Measurements from ENCODE around the gene OR7G1.

The OR7G1 gene, protein sequence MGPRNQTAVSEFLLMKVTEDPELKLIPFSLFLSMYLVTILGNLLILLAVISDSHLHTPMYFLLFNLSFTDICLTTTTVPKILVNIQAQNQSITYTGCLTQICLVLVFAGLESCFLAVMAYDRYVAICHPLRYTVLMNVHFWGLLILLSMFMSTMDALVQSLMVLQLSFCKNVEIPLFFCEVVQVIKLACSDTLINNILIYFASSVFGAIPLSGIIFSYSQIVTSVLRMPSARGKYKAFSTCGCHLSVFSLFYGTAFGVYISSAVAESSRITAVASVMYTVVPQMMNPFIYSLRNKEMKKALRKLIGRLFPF

GRCh38 chr19:9115307-9115813, at the start of gene OR7G1:
Gene OR7G1 (minus strand): TSS chr19:9115763. CDS start chr19:9115763, 0 bp downstream.
- no peak within 1 kb of the TSS for H3K4me3 ChIP-seq (ENCODE audit: low read depth in 1 of 2, low read length in 1 of 2)
- H3K9me3 ChIP-seq: no peaks in the 10 kb centered on the region
- peaks cover 23% of the 10 kb centered on the region for H3K27me3 ChIP-seq
- no peaks in the 10 kb centered on the region for H3K36me3 ChIP-seq
- no peak within 1 kb of the TSS for H3K27ac ChIP-seq
- TF ChIP-seq, protein P1, sequence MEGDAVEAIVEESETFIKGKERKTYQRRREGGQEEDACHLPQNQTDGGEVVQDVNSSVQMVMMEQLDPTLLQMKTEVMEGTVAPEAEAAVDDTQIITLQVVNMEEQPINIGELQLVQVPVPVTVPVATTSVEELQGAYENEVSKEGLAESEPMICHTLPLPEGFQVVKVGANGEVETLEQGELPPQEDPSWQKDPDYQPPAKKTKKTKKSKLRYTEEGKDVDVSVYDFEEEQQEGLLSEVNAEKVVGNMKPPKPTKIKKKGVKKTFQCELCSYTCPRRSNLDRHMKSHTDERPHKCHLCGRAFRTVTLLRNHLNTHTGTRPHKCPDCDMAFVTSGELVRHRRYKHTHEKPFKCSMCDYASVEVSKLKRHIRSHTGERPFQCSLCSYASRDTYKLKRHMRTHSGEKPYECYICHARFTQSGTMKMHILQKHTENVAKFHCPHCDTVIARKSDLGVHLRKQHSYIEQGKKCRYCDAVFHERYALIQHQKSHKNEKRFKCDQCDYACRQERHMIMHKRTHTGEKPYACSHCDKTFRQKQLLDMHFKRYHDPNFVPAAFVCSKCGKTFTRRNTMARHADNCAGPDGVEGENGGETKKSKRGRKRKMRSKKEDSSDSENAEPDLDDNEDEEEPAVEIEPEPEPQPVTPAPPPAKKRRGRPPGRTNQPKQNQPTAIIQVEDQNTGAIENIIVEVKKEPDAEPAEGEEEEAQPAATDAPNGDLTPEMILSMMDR (IDR thresholded peaks at IDR 0.05): no peak
- no peaks in the 10 kb centered on the region for H3K4me1 ChIP-seq (ENCODE audit: control insufficient read depth in 1 of 2, insufficient read depth in 1 of 2, low read depth in 1 of 2, low read length in 1 of 2)

- Histone ChIP-seq H3K4me3 (ENCODE audit: low read depth in 1 of 2, low read length in 1 of 2) (no peak overlapping the region), H3K36me3 (peaks cover 26% of the 10 kb centered on the region), H3K27me3 (no peaks in the 10 kb centered on the region), H3K9me3 (peaks cover 21% of the 10 kb centered on the region), H3K27ac (no peak overlapping the region), H3K4me1 (ENCODE audit: control insufficient read depth in 1 of 2, insufficient read depth in 1 of 2, low read depth in 1 of 2, low read length in 1 of 2) (no peaks in the 10 kb centered on the region)
- TF ChIP-seq, protein P1 (IDR thresholded peaks at IDR 0.05): no peak
Observed at GRCh38 chr19:9165261-9165660, 49.7 kb upstream of the OR7G1 start.

DNA sequence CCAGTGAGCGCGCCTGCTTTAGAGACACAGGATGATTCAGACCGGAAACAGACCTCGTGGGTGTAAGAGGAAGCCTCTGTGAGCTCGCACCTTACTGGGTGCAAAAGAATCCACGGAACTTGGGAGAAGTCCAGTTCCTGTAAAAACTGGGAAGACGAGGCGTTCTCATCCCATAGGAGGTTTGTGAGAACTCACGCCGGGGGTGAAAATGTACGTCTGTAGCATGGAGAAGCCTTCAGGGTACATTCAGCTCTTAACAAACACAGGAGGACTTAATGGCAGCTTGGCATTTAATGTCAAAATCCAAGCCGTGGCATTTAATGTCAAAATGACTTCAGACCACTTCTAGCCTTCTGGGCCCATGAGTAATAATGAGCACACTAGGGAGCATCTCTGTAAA, 45.9 kb upstream of the OR7G1 start:
- Histone ChIP-seq H3K27ac (no peak overlapping the region), H3K4me1 (ENCODE audit: control insufficient read depth in 1 of 2, insufficient read depth in 1 of 2, low read depth in 1 of 2, low read length in 1 of 2) (no peaks in the 10 kb centered on the region), H3K4me3 (ENCODE audit: low read depth in 1 of 2, low read length in 1 of 2) (no peak overlapping the region), H3K9me3 (peaks cover 26% of the 10 kb centered on the region), H3K36me3 (peaks cover 65% of the 10 kb centered on the region), H3K27me3 (no peaks in the 10 kb centered on the region)
- TF ChIP-seq, protein P1 (IDR thresholded peaks at IDR 0.05): no peak

GRCh38 chr19:9159891-9160290, 44.3 kb upstream of the OR7G1 start:
- TF ChIP-seq, protein P1 (IDR thresholded peaks at IDR 0.05): no peak
- no peaks in the 10 kb centered on the region for H3K4me1 ChIP-seq (ENCODE audit: control insufficient read depth in 1 of 2, insufficient read depth in 1 of 2, low read depth in 1 of 2, low read length in 1 of 2)
- no peak overlapping the region for H3K27ac ChIP-seq
- H3K27me3 ChIP-seq: no peaks in the 10 kb centered on the region
- H3K9me3 ChIP-seq: peaks cover 26% of the 10 kb centered on the region
- peaks cover 71% of the 10 kb centered on the region for H3K36me3 ChIP-seq
- H3K4me3 ChIP-seq (ENCODE audit: low read depth in 1 of 2, low read length in 1 of 2): no peak overlapping the region

DNA sequence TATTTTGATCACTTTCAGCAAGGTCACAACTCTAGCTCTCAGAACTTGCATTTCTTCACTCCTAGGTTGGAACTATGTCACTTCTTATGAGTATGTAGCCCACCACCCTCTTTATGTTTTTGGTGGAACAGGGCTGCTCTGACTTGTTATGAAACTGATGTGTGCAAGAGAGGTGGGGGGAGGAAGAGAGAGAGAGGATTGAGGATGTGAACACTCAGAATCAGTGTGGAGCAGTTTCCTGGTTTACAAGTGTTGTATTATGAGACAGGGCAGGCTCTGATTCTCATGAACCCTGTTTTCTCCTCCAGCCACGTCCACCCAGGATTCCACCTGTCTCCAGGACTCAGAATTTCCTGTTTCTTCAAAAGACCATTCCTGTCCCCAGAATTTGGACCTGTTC, 40.7 kb upstream of the OR7G1 start:
- H3K9me3 ChIP-seq: peaks cover 21% of the 10 kb centered on the region

More for the DNA sequence above, 40.7 kb upstream of the OR7G1 start:
- no peaks in the 10 kb centered on the region for H3K27me3 ChIP-seq
- H3K4me1 ChIP-seq (ENCODE audit: control insufficient read depth in 1 of 2, insufficient read depth in 1 of 2, low read depth in 1 of 2, low read length in 1 of 2): no peaks in the 10 kb centered on the region
- peaks cover 57% of the 10 kb centered on the region for H3K36me3 ChIP-seq
- H3K4me3 ChIP-seq (ENCODE audit: low read depth in 1 of 2, low read length in 1 of 2): no peak overlapping the region
- TF ChIP-seq, protein P1 (IDR thresholded peaks at IDR 0.05): no peak
- H3K27ac ChIP-seq: no peak overlapping the region

Data from neutrophil (primary cell).